Measurements from ENCODE around the gene CYCS.
"Not testable (repeated sequence)": the region's sequence is repeated elsewhere in the genome, so short reads cannot be mapped to it uniquely, and the experiment has no call there.

CYCS gene

DNA sequence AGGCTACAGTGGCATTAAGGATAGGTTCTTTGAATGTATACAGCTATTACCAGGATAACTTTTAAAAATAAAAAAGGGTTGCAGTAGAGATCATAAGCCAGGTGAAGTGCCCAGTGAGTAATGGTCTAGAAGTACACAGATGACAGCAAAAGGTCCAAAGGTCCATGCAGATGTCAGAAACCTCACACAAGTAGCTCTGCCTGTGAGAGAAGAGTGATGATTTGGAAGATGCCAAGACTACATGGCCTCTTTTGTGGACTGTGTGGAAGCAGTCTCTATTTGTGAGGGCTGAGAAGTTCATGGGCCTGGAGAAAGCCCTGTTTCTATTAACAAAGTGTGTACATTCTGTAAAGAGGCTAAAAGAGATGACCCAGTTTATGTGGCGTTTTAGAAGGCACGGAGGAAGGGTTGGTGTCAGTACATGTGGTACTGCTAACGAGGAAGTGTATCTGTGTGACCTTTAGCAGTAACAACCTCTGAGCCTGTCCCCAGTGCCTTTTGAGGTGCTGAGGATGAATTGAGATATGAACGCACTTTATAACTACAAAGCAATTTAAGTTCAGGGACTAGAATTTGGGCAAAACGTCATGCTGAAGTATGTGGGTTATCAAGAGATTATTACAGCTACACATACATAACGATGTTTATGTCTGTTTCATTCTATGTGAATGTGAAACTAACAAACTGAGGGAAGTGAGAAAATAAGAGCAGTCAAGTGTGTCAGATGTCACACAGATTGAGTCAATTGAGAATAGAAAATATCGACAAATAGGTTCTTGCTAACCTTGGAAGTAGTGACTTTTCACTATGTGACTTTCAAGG lies 7.6 kb downstream of the CYCS start:
- DNase-seq: peak; percentile 54

DNA sequence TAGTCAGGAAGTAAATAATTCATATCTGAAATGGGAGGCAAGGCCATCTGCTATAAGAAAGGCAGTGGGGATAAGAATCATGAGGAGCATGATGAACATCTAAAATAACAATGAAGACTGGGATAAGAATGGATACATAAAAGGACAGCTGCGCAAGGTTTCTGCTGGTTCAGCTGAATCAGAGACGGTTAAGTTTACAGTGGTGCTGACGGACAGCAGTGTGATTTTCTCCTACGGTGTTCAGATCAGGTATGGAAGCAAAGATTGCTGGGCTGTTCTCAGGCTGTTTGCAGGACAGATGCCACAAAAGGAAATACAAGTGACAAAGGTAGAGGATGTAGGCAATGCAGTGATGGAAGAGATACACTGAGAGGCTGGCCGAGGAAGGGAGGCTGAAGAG lies 8.4 kb downstream of the CYCS start:
- no peak for DNase-seq

DNA sequence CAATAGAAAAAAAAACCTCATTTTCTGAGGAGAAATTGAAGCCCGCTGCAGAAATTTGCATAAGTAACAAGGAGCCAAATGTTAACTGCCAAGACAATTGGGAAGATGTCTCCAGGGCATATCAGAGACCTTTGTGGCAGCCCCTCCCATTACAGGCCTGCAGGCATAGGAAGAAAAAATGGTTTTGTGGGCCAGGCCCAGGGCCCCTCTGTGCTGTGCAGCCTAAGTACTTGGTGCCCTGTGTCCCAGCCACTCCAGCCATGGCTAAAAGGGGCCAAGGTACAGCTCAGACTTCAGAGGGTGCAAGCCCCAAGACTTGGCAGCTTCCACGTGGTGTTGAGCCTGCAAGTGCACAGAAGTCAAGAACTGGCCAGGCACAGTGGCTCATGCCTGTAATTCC lies 14.5 kb downstream of the CYCS start:
- not testable (repeated sequence) for DNase-seq

DNA sequence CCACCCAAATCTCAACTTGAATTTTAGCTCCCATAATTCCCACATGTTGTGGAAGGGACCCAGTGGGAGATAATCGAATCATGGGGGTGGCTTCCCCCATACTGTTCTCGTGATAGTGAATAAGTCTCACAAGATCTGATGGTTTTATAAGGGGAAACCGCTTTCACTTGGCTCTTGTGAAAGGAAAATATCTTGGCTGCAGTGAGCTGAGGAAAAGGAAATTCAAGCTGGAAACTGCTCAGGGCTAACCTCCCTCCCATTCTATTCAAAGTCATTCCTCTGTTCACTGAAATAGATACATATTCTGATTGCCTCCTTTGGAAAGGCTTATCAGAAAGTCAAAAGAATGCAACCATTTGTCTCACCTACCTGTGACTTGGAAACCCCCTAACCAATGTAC lies 15.8 kb downstream of the CYCS start:
- no peak for DNase-seq

DNA sequence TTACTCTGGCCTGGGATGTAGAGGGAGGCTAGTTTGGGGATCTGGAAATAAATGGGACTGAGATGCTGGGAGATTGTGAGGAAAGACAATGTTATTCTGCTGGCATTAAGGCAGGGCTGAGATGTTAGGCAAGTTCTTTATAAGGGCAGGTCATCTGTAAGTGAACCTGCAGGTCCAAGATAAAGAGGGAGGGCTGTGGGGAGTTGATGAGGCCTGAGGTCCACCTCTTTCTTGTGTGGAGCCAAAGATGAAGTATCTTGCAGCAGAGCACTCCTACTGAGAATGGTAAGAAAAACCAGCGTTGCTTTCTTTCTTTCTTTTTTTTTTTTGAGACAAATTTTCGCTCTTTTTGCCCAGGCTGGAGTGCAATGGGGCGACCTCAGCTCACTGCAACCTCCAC lies 19.1 kb downstream of the CYCS start:
- no peak for DNase-seq

DNA sequence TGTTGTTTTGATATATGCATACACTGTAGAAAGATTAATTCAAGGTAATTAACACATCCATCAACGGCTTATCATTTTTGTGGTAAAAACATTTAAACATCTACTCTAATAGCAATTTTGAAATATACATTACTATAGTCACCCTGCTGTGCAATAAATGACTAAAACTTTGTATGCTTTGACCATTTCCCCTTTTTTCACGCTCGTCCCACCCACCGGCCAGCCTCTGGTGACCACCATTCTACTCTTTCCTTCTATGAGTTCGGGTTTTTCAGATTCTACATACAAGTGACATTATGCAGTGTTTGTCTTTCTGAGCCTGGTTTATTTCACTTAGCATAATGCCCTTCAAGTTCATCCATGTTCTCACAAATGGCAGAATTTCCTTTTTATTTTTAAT lies 21.3 kb downstream of the CYCS start:
- DNase-seq: peak; percentile 49

DNA sequence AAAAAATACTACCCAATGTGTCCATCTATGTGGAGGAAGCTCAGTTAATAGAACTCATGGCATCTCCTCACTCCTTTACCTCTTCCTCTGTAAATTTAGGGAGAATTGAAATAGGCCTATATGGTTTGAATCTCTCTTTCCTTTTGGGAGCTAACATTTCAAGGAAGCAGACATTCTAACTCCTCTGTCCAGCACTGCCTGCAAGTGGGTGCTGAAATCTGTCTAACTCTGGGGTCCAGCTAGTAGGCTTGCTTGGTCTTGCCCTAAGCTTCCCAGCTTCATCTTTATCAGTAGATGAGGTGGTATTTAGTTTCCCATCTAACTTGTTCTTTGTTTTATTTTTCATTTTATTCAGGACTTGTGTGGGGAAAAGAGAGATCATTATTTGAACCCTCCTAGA lies 23.2 kb downstream of the CYCS start:
- DNase-seq: no peak

DNA sequence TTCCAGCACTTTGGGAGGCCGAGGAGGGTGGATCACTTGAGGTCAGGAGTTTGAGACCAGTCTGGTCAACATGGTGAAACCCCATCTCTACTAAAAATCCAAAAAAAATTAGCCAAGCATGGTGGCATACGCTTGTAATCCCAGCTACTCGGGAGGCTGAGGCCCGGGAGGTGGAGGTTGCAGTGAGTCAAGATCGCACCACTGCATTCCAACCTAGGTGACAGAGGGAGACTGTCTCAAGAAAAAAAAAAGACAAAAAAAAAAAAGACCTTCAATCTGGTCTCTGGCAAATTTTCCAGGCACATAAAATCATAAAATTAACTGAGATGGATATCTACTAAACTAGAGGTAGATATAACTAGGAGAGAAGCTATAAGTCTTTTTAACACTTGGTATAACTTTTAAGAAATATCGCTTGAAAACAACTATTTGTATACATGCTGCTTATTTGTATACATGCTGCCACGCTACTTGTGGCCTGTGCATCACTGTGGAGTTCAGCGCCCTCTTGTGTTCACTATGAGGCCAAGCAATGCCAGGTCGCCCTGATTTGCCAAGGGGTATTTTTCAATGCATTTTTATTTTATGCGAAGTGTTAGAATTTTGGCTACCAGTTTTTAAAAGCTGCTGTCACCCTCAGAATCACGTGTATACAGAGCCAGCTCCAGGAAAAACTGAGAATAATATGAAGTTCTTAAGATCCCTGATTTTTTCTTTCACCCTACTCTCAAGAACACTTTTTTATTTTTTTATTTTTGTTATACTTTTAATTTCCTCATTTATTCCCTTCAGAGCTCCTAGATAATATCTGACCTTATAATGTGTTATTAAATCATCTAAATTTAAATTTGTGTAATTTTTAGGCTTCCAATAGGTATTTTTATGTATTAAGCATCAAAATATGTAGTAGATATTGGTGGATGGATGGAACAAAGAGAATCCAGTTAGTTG lies 26.7 kb downstream of the CYCS start:
- DNase-seq: peak; percentile 78

DNA sequence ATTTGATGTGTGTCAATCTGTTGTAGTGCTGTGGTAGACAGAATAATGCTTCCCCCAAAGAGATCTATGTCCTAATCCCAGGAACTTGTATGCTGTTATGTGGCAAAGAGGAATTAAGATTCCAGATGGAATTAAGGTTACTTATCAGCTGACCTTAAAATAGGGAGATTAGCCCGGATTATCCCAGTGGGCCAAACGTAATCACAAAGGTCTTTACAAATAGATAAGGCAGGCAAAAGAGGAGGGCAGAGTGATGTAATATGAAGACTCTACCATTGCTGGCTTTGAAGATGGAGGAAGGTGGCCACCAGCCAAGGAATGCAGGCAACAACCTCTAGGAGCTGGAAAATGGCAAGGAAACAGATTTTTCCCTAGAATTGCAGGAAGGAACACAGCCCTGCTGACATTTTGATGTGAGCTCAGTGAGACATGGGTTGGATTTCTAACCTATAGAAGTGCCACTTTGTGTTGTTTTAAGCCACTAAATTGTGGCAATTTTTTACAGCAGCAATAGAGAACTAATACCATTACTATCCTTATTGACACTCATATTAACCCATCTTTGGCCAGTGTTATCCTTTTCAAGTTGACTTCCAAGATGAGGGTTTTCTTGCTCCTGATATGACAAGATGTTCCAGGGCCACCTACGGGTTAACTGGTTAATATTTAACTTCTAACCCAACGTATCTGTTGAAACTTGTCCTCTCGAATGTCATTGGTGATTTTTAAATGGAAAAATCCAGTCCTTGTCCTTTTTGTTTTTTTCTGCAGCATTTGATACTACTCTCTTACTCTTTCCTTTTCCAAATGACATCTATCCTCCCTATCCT lies 29.3 kb downstream of the CYCS start:
- DNase-seq: no peak

DNA sequence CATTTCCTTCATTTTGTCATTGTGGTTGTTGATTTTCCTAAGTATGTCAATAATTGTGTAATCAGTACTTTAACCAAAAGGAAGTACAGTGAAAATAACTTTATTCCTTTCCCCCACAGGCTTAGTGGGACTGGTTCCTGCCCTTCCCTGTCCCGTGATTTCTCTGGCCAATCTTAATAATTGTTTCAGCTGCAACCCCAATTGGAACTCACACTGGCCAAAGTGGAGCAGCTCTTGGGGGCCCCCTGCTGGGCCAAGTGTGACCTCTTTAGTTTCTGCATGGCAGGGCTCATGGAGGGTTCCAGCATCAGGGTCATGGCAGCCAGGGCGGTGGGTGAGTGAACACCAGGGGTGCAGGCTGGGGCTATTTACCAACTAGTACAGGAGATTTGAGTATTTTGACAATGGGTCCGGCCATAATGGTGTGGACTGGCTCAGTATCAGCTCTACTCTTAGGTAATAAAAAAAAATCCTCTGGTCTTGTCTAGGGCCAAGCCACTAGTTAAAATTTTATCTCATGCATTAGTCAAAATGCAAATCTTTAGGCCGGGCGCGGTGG lies 31.7 kb downstream of the CYCS start:
- peak; percentile 84 for DNase-seq

DNA sequence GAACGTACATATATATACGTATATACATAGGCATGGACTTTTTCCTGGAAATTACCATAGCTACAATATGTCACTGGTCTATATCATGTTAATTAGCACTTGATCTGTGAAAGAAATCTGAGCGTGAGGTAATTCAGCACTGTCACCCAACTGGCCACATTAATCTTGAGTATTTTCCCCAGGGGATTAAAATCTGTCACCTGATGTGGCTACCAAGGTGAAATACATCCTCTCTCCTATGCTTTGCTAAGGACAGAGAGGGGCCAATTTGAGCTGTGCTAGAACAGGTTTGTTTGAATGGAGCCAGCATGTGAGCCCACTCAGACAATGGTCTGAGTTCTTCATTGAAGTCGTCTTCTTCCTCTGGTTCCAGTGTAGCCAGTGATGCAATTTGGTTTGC lies 33.3 kb downstream of the CYCS start:
- no peak for DNase-seq

DNA sequence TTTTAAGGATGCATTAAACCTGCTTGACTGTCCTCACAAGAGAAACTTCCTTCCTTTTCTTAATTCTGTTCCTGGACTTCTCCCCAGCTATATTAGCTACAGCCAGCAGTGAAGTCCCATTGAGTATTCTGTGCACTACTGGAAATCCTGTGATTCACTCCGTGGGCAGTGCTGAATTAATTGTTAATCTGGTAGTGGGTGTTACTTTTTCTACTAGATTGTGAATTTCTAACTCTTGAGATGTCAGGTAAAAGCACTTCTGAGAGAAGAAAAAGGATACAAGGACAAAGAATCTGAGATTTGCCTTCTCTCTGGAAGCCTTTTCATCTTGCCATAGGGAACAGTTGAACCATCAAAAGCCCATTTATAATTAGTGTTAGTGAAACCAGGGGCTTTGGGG lies 33.9 kb downstream of the CYCS start:
- DNase-seq: no peak

DNA sequence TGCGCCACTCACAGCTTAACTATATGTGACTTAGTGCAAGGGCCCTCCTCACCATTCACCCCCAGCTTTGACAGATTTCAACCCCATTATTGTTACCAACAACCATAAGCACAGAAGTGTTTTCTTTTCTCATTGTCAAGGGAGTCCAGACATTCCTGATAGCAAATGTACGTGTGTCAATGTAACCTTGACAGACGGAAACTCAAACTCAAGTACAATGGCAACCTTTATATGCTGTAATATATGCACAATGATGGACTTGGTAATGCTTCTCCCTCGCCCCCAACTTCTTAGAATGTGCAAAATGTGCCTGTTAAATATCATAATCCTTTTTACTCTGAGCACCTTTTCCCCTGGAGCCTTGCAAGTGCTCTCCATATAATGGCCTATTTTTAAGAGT lies 34.7 kb downstream of the CYCS start:
- no peak for DNase-seq

DNA sequence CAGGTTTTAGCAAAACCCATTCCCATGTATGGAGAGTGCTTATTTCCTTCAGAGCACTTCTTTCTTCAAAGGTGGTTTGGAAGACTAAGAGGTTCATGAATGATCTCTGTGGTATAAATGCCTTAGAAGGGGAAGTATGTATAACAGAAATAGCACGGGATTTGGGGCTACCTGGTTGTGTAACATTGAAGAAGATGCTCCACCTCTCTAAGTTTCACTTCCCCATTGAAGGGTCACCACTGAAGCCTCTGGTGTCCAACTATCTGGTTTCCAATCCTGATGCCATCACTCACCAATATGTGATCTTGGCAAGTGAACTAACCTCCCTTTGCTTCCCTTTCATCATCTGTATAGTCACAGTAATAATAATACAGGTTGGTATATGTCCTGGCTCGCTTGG lies 37.2 kb downstream of the CYCS start:
- DNase-seq: peak; percentile 32

DNA sequence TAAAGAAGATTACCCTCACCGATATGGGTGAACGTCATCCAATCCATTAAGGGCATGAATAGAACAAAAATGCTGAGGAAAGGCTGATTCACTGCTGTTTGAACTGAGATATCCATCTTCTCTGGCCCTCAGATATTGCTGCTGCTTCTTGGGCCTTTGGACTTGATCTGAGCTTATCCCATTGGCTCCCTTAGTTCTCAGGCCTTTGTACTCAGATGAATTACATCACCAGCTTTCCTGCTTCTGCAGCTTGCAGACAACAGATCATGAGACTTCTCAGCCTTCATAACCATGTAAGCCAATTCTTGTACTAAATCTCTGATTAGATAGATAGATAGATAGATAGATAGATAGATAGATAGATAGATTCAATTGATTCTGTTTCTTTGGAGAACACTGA lies 40.2 kb downstream of the CYCS start:
- no peak for DNase-seq

DNA sequence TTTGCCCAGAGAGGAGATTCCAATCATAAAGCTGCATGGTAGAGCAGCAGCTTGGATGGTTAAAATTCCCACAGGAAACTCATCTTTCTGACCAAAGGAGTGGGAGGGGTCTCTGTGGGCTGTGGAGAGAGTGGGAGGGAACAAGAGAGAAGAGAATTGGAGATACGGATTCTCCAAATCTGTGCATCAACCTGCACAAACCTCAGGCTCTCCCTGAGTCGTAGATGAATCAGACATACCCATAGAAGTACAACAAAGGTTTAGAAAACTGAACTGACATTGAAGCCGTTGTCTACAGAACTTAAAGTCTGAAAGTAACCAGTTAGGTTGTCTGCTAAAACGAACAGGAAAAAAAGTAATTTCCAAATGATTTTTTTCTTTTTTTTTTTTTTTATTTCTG lies 41.9 kb downstream of the CYCS start:
- no peak for DNase-seq

DNA sequence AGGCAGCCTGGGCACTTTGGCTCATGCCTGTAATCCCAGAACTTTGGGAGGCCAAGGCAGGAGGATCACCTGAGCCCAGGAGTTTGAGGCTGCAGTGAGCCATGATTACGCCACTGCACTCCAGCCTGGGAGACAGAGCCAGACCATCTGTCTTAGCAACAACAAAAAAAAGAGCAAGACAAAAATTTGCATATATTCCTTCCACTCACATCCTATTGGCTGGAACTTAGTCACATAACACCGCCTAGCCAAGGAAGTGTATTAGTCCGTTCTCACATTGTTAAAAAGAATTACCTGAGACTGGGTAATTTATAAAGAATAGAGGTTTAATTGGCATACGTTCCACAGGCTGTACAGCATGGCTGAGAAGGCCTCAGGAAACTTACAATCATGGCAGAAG lies 43.0 kb downstream of the CYCS start:
- DNase-seq: not testable (repeated sequence)

DNA sequence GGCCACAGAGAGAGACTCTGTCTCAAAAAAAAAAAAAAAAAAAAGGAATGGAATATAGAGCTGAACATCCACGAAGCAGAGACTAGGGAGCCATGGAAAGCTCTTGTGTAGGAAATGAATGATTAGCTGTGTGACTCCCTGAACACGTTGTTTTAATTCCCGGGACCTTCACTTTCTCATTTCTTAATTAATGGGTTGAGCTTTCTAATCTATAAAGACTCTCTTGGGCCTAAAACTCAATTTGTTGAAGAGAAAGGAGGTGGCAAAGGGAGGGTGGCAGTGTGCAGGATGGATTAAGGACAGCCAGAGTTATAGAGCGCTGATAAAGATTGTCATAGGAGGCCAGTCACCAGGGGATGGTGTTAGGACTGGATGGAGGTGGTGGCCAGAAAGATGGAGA lies 48.0 kb downstream of the CYCS start:
- DNase-seq: no peak

DNA sequence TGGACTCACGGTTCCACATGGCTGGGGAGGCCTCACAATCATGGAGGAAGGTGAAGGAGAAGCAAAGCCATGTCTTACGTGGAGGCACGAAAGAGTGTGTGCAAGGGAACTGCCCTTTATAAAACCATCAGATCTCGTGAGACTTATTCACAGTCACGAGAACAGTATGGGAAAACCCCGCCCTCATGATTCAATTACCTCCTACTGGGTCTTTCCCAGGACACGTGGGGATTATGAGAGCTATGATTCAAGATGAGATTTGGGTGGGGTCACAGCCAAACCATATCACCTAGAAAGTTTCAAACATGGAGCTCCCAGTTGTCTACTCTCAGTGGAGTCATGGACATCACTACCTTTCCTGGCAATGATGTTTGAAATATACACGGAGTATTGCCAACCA lies 49.6 kb downstream of the CYCS start:
- DNase-seq: no peak

DNA sequence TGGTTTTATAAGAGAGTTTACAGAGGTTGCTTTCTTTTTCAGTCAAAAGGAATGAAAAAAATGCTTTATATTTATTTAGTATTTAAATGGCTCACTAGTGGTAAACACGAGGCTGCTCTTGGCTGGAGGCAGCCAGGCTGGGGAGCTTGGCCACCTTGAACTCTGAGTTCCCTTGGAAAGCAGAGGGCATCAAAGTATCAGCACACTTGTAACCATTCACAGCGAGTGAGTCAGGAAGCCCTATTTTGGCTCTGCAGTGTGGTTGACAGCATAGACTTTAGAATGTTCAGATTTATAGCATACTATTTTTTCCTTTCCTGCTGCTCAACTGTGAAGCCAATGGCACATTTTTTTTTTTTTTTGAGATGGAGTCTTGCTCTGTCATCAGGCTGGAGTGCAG lies 51.6 kb downstream of the CYCS start:
- DNase-seq: no peak
